ENCODE data around the gene MRS2. TPM values are rescaled to one million over a fixed set of nuclear protein-coding genes. Genes with fewer than 3 reads are reported as not detected.

MRS2 gene
- total RNA-seq, 2 donors from 2014 or later, result 11.7 to 23.1 TPM

- Histone ChIP-seq H3K9me3 (no peaks in the 10 kb centered on the region), H3K4me1 (no peaks in the 10 kb centered on the region), H3K27me3 (no peaks in the 10 kb centered on the region), H3K36me3 (replicated peaks in 1 of 2; ENCODE audit: insufficient read depth in 1 of 2, low read depth in 2 of 2) (no peaks in the 10 kb centered on the region), H3K4me3 (no peak overlapping the region), H3K27ac (no peak overlapping the region)
- TF ChIP-seq CTCF (IDR thresholded peaks at IDR 0.05), result no peak
- TF ChIP-seq POLR2A (IDR thresholded peaks at IDR 0.05), result no peak
- 83 to 92% methylated on average over 2 of the region's 2 CpGs for whole genome bisulfite sequencing, 2 donors
- DNase-seq (no peak), ATAC-seq (no peak)
- intact Hi-C loops (cut with DNase I), result no loop called here
These were observed 56.2 kb downstream of the MRS2 start for GRCh38 chr6:24458941-24459340.

DNA sequence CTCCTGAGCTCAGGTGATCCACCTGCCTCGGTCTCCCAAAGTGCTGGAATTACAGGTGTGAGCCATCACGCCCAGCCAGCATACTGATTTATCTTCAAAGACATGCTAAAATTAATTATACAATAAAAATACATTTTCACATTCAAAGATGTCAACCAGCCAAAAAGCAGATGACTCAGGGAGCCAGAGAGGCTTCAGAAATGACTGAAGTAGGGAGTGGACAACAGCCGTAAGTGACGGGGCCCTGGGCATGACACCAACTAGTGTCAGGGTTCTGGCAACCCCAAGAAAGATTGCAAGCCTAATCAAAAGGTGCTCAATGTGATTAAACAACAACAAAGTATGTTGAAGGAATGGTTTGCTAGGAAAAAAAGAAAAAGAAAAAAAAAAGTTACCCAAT, 58.2 kb downstream of the MRS2 start:
- 85 to 87% methylated on average over 4 of the region's 4 CpGs for WGBS, 2 donors
- DNase-seq (no peak), ATAC-seq (no peak)
- no peak for TF ChIP-seq POLR2A (IDR thresholded peaks at IDR 0.05)
- no peak for TF ChIP-seq CTCF (IDR thresholded peaks at IDR 0.05)
- Histone ChIP-seq H3K4me1 (no peaks in the 10 kb centered on the region), H3K36me3 (replicated peaks in 1 of 2; ENCODE audit: insufficient read depth in 1 of 2, low read depth in 2 of 2) (no peaks in the 10 kb centered on the region), H3K9me3 (no peaks in the 10 kb centered on the region), H3K27me3 (no peaks in the 10 kb centered on the region), H3K27ac (no peak overlapping the region), H3K4me3 (no peak overlapping the region)
- intact Hi-C loops (cut with DNase I), result no loop called here

DNA sequence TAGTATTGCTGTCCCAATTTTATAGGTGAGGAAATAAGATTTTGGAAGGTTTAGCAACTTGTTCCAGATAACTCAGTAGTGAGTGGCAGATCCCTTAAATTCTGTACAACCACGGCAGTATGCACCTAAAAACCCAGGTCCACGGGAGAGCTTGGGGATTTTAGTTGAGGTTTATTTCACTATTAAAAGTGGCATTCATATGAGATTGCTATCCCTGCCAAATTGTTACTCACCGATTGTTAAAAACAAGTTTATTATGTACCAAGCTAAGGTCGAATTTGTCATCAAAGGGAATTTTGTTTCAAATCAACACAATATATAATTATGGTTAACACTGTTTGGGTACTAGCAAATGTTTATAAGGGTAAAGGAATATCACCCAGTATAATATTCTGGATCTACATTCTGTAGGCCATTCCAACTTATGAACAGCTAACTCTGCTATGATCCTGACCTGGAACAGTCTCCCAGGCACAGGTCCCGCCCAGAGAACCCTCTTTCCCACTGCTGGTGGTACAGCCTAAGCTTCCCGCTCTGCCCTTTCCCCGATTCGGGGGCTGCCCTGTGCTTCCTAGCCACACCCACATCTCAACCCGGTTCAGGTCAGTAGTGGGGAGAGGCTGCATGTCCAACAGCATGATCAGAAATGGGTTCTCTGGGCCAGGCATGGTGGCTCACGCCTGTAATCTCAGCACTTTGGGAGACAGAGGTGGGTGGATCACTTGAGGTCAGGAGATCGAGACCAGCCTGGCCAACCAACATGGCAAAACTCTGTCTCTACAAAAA, 61.7 kb downstream of the MRS2 start:
- Histone ChIP-seq H3K36me3 (replicated peaks in 1 of 2; ENCODE audit: insufficient read depth in 1 of 2, low read depth in 2 of 2) (no peaks in the 10 kb centered on the region), H3K27me3 (no peaks in the 10 kb centered on the region), H3K4me1 (no peaks in the 10 kb centered on the region), H3K27ac (no peak overlapping the region), H3K4me3 (no peak overlapping the region), H3K9me3 (no peaks in the 10 kb centered on the region)
- no peak for ATAC-seq
- WGBS, 2 donors, result 79 to 83% methylated on average over 9 to 11 of the region's 11 CpGs
- TF ChIP-seq CTCF (IDR thresholded peaks at IDR 0.05), result no peak
- no peak for DNase-seq
- intact Hi-C loops (cut with DNase I), result no loop called here

- intact Hi-C loops (cut with DNase I), result no loop called here
- H3K9me3 ChIP-seq, result no peaks in the 10 kb centered on the region
- no peaks in the 10 kb centered on the region for H3K27me3 ChIP-seq
- WGBS, 2 donors, result 82 to 85% methylated on average over 7 of the region's 7 CpGs
- DNase-seq, result no peak
- no peak overlapping the region for H3K4me3 ChIP-seq
- no peak overlapping the region for H3K27ac ChIP-seq
- no peak for ATAC-seq
- TF ChIP-seq POLR2A (IDR thresholded peaks at IDR 0.05) (no peak), CTCF (IDR thresholded peaks at IDR 0.05) (no peak)
- no peaks in the 10 kb centered on the region for H3K4me1 ChIP-seq
- no peaks in the 10 kb centered on the region for H3K36me3 ChIP-seq (replicated peaks in 1 of 2; ENCODE audit: insufficient read depth in 1 of 2, low read depth in 2 of 2)
These were observed 67.1 kb downstream of the MRS2 start for GRCh38 chr6:24469811-24470210.

DNA sequence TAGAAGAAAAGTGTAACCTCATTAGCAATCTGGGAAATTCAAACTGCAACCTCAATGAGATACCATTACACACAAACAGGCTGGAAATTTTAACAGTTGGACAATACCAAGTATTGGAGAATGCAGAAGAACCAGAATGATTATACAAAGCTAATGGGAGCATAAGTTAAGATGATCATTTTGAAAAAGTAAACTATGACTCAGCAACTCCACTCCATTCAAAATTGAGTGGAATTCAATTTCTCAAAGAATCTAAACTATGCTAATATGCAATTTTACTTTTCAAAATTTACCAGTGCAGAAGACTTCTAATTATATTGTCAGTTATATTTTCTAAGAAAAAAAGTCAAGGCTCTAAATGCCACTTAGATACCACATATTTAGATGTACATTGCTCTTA, 69.4 kb downstream of the MRS2 start:
- intact Hi-C loops (cut with DNase I), result no loop called here
- Histone ChIP-seq H3K36me3 (replicated peaks in 1 of 2; ENCODE audit: insufficient read depth in 1 of 2, low read depth in 2 of 2) (no peaks in the 10 kb centered on the region), H3K27ac (no peak overlapping the region), H3K4me3 (no peak overlapping the region), H3K9me3 (no peaks in the 10 kb centered on the region), H3K4me1 (no peaks in the 10 kb centered on the region), H3K27me3 (no peaks in the 10 kb centered on the region)
- no peak for TF ChIP-seq POLR2A (IDR thresholded peaks at IDR 0.05)
- no peak for TF ChIP-seq CTCF (IDR thresholded peaks at IDR 0.05)
- ATAC-seq (no peak), DNase-seq (no peak)
